ENCODE measurements around the gene C4B. TPM values are rescaled to one million over a fixed set of nuclear protein-coding genes. Genes with fewer than 3 reads are reported as not detected.
A peak's percentile ranks its signal among the peaks of the same experiment; 100 is the strongest.
"Not testable (repeated sequence)": the region's sequence is repeated elsewhere in the genome, so short reads cannot be mapped to it uniquely, and the experiment has no call there.

The C4B gene
- total RNA-seq, 2 experiments from 2014 or later = 3.0 to 4.0 TPM

- DNase-seq; H3K4me1 ChIP-seq (ENCODE audit: insufficient read depth, low read length); H3K36me3 ChIP-seq (ENCODE audit: insufficient read depth, low read length); CTCF ChIA-PET; H3K4me1 Mint-ChIP-seq (ENCODE audit: low read depth); H3K9me3 Mint-ChIP-seq; H3K9me3 ChIP-seq (ENCODE audit: control insufficient read depth in 1 of 2, insufficient read depth in 1 of 2, low read length in 2 of 2); intact Hi-C loops (cut with DNase I, micrococcal nuclease); H3K27me3 Mint-ChIP-seq; POLR2A ChIA-PET; H3K27ac ChIP-seq (ENCODE audit: low read depth in 1 of 2, low read length in 2 of 2); H3K36me3 Mint-ChIP-seq (ENCODE audit: low read depth); H3K4me3 ChIP-seq (ENCODE audit: low read length); H3K27me3 ChIP-seq (ENCODE audit: control insufficient read depth in 1 of 2, insufficient read depth in 2 of 2, low read length in 2 of 2): not testable (repeated sequence)
- ATAC-seq (ENCODE audit: poor library complexity) = peak; percentile 95
- H3K4me3 Mint-ChIP-seq = peak overlapping the region; percentile 39
- peak overlapping the region; percentile 74 for H3K27ac Mint-ChIP-seq
Observed at GRCh38 chr6:32004864-32005537, 9.6 kb upstream of the C4B start.

GRCh38 chr6:32005538-32005880 lies 9.1 kb upstream of the C4B start:
- POLR2A ChIA-PET; H3K4me3 Mint-ChIP-seq; H3K27ac Mint-ChIP-seq; H3K36me3 Mint-ChIP-seq (ENCODE audit: low read depth); CTCF ChIA-PET; H3K27me3 Mint-ChIP-seq; ATAC-seq (ENCODE audit: poor library complexity); H3K4me3 ChIP-seq (ENCODE audit: low read length); H3K9me3 ChIP-seq (ENCODE audit: control insufficient read depth in 1 of 2, insufficient read depth in 1 of 2, low read length in 2 of 2); H3K27ac ChIP-seq (ENCODE audit: low read depth in 1 of 2, low read length in 2 of 2); H3K4me1 ChIP-seq (ENCODE audit: insufficient read depth, low read length); H3K9me3 Mint-ChIP-seq; H3K4me1 Mint-ChIP-seq (ENCODE audit: low read depth); H3K27me3 ChIP-seq (ENCODE audit: control insufficient read depth in 1 of 2, insufficient read depth in 2 of 2, low read length in 2 of 2); H3K36me3 ChIP-seq (ENCODE audit: insufficient read depth, low read length); intact Hi-C loops (cut with DNase I, micrococcal nuclease): not testable (repeated sequence)
- DNase-seq = peak in 1 of 14 experiments; percentile 3

GRCh38 chr6:32005991-32006529 lies 8.5 kb upstream of the C4B start:
- ATAC-seq (ENCODE audit: poor library complexity); H3K27ac ChIP-seq (ENCODE audit: low read depth in 1 of 2, low read length in 2 of 2); H3K27me3 Mint-ChIP-seq; H3K9me3 ChIP-seq (ENCODE audit: control insufficient read depth in 1 of 2, insufficient read depth in 1 of 2, low read length in 2 of 2); H3K4me3 ChIP-seq (ENCODE audit: low read length); H3K4me3 Mint-ChIP-seq; H3K4me1 Mint-ChIP-seq (ENCODE audit: low read depth); POLR2A ChIA-PET; H3K27ac Mint-ChIP-seq; H3K36me3 Mint-ChIP-seq (ENCODE audit: low read depth); H3K36me3 ChIP-seq (ENCODE audit: insufficient read depth, low read length); CTCF ChIA-PET; H3K4me1 ChIP-seq (ENCODE audit: insufficient read depth, low read length); H3K9me3 Mint-ChIP-seq; H3K27me3 ChIP-seq (ENCODE audit: control insufficient read depth in 1 of 2, insufficient read depth in 2 of 2, low read length in 2 of 2); intact Hi-C loops (cut with DNase I, micrococcal nuclease): not testable (repeated sequence)
- DNase-seq = peak in 2 of 14 experiments; percentile 2 to 3

- H3K4me1 ChIP-seq (ENCODE audit: insufficient read depth, low read length); intact Hi-C loops (cut with DNase I, micrococcal nuclease); H3K9me3 Mint-ChIP-seq; H3K9me3 ChIP-seq (ENCODE audit: control insufficient read depth in 1 of 2, insufficient read depth in 1 of 2, low read length in 2 of 2); H3K36me3 Mint-ChIP-seq (ENCODE audit: low read depth); H3K4me3 Mint-ChIP-seq; H3K27ac ChIP-seq (ENCODE audit: low read depth in 1 of 2, low read length in 2 of 2); DNase-seq; POLR2A ChIA-PET; H3K36me3 ChIP-seq (ENCODE audit: insufficient read depth, low read length); CTCF ChIA-PET; H3K27me3 Mint-ChIP-seq; H3K27me3 ChIP-seq (ENCODE audit: control insufficient read depth in 1 of 2, insufficient read depth in 2 of 2, low read length in 2 of 2); H3K4me3 ChIP-seq (ENCODE audit: low read length); H3K4me1 Mint-ChIP-seq (ENCODE audit: low read depth); ATAC-seq (ENCODE audit: poor library complexity); H3K27ac Mint-ChIP-seq: not testable (repeated sequence)
Observed at GRCh38 chr6:32007086-32007485, 7.5 kb upstream of the C4B start.

- intact Hi-C loops (cut with DNase I, micrococcal nuclease); H3K36me3 ChIP-seq (ENCODE audit: insufficient read depth, low read length); H3K4me1 Mint-ChIP-seq (ENCODE audit: low read depth); H3K4me1 ChIP-seq (ENCODE audit: insufficient read depth, low read length); H3K36me3 Mint-ChIP-seq (ENCODE audit: low read depth); H3K9me3 ChIP-seq (ENCODE audit: control insufficient read depth in 1 of 2, insufficient read depth in 1 of 2, low read length in 2 of 2); ATAC-seq (ENCODE audit: poor library complexity); DNase-seq; H3K9me3 Mint-ChIP-seq; CTCF ChIA-PET; H3K4me3 ChIP-seq (ENCODE audit: low read length); H3K27ac ChIP-seq (ENCODE audit: low read depth in 1 of 2, low read length in 2 of 2); H3K27me3 ChIP-seq (ENCODE audit: control insufficient read depth in 1 of 2, insufficient read depth in 2 of 2, low read length in 2 of 2); POLR2A ChIA-PET; H3K27me3 Mint-ChIP-seq; H3K4me3 Mint-ChIP-seq; H3K27ac Mint-ChIP-seq: not testable (repeated sequence)
Observed at GRCh38 chr6:32008037-32008436, 6.6 kb upstream of the C4B start.

- intact Hi-C loops (cut with DNase I, micrococcal nuclease); H3K36me3 ChIP-seq (ENCODE audit: insufficient read depth, low read length); H3K9me3 ChIP-seq (ENCODE audit: control insufficient read depth in 1 of 2, insufficient read depth in 1 of 2, low read length in 2 of 2); H3K27ac ChIP-seq (ENCODE audit: low read depth in 1 of 2, low read length in 2 of 2); H3K27me3 ChIP-seq (ENCODE audit: control insufficient read depth in 1 of 2, insufficient read depth in 2 of 2, low read length in 2 of 2); DNase-seq; H3K36me3 Mint-ChIP-seq (ENCODE audit: low read depth); H3K9me3 Mint-ChIP-seq; POLR2A ChIA-PET; H3K4me3 ChIP-seq (ENCODE audit: low read length); ATAC-seq (ENCODE audit: poor library complexity); H3K4me3 Mint-ChIP-seq; CTCF ChIA-PET; H3K4me1 ChIP-seq (ENCODE audit: insufficient read depth, low read length); H3K27me3 Mint-ChIP-seq; H3K27ac Mint-ChIP-seq; H3K4me1 Mint-ChIP-seq (ENCODE audit: low read depth): not testable (repeated sequence)
Observed at GRCh38 chr6:32008616-32009015, 6.0 kb upstream of the C4B start.

- ATAC-seq (ENCODE audit: poor library complexity); H3K4me3 Mint-ChIP-seq; H3K4me1 Mint-ChIP-seq (ENCODE audit: low read depth); H3K9me3 Mint-ChIP-seq; H3K27ac Mint-ChIP-seq; DNase-seq; POLR2A ChIA-PET; H3K27me3 ChIP-seq (ENCODE audit: control insufficient read depth in 1 of 2, insufficient read depth in 2 of 2, low read length in 2 of 2); H3K36me3 ChIP-seq (ENCODE audit: insufficient read depth, low read length); H3K27me3 Mint-ChIP-seq; H3K36me3 Mint-ChIP-seq (ENCODE audit: low read depth); H3K9me3 ChIP-seq (ENCODE audit: control insufficient read depth in 1 of 2, insufficient read depth in 1 of 2, low read length in 2 of 2); intact Hi-C loops (cut with DNase I, micrococcal nuclease); H3K4me1 ChIP-seq (ENCODE audit: insufficient read depth, low read length); H3K27ac ChIP-seq (ENCODE audit: low read depth in 1 of 2, low read length in 2 of 2); H3K4me3 ChIP-seq (ENCODE audit: low read length); CTCF ChIA-PET: not testable (repeated sequence)
Observed at GRCh38 chr6:32009537-32009936, 5.1 kb upstream of the C4B start.
